Liver (tissue), 3 donors: Measurements from ENCODE around the gene HAPLN1.

Experiments
- ATF3 ChIP-seq: IDR thresholded peaks from 2 replicates; pipeline ENCODE4 v1.6.1; 2016; ENCODE audit warnings: antibody characterized with exemption
- CTCF ChIP-seq: fragments of 150-350 bp; IDR thresholded peaks from 2 replicates; pipeline ENCODE4 v1.5.1; 2017; ENCODE audit warnings: improper control_type of control experiment, low read depth, low read length; ENCODE audit not compliant: missing input control
- FOXA1 ChIP-seq: IDR thresholded peaks from 2 replicates; pipeline ENCODE4 v1.6.1; 2016; ENCODE audit warnings: antibody characterized with exemption
- MAX ChIP-seq: IDR thresholded peaks from 2 replicates; pipeline ENCODE4 v1.6.1; 2016; ENCODE audit warnings: antibody characterized with exemption
- NR2F2 ChIP-seq: IDR thresholded peaks from 2 replicates; pipeline ENCODE4 v1.6.1; 2016; ENCODE audit warnings: antibody characterized with exemption
- REST ChIP-seq: IDR thresholded peaks from 2 replicates; pipeline ENCODE4 v1.6.1; 2016; ENCODE audit warnings: antibody characterized with exemption, mild to moderate bottlenecking
- SP1 ChIP-seq: IDR thresholded peaks from 2 replicates; pipeline ENCODE4 v1.6.1; 2018; ENCODE audit warnings: antibody characterized with exemption, mild to moderate bottlenecking
- TAF1 ChIP-seq: conservative IDR thresholded peaks from 2 replicates; pipeline ENCODE4 v1.6.1; 2016; ENCODE audit warnings: antibody characterized with exemption, mild to moderate bottlenecking
- YY1 ChIP-seq: IDR thresholded peaks from 2 replicates; pipeline ENCODE4 v1.6.1; 2016; ENCODE audit warnings: antibody characterized with exemption, mild to moderate bottlenecking
- ZBTB33 ChIP-seq: IDR thresholded peaks from 2 replicates; pipeline ENCODE4 v1.6.1; 2016; ENCODE audit warnings: antibody characterized with exemption
- donor health status: healthy.
- donor health status: healthy.

- TF ChIP-seq CTCF, result no peak
- TF ChIP-seq MAX, result no peak
- no peak for TF ChIP-seq FOXA1
- no peak for TF ChIP-seq YY1
- no peak for TF ChIP-seq REST
- TF ChIP-seq NR2F2, result no peak
- TF ChIP-seq ZBTB33, result no peak
- TF ChIP-seq SP1, result no peak
- TF ChIP-seq ATF3, result no peak
- TF ChIP-seq TAF1, result no peak
Observed at GRCh38 chr5:83760579-83760978, 39.9 kb upstream of the HAPLN1 start.
